AG10803 (cell line): ENCODE results near the gene PSME4.
"Not testable (repeated sequence)": the region's sequence is repeated elsewhere in the genome, so short reads cannot be mapped to it uniquely, and the experiment has no call there.

Experiments
- DNase-seq: peaks from one replicate; pipeline ENCODE4 v3.0.0; 2010; ENCODE audit warnings: low read depth
- H3K4me3 ChIP-seq: 2 replicates; pipeline ENCODE4 v1.5.1; 2011; ENCODE audit warnings: mild to moderate bottlenecking, low read length, control low read depth
- CTCF ChIP-seq: conservative IDR thresholded peaks from 2 replicates; pipeline ENCODE4 v1.5.1; 2011; ENCODE audit warnings: mild to moderate bottlenecking, low read length, control low read depth, inconsistent platforms

Gene PSME4

GRCh38 chr2:53856272-53856671, 114.5 kb downstream of the PSME4 start:
- TF ChIP-seq CTCF: no peak
- no peak for DNase-seq
- no peak overlapping the region for H3K4me3 ChIP-seq

DNA sequence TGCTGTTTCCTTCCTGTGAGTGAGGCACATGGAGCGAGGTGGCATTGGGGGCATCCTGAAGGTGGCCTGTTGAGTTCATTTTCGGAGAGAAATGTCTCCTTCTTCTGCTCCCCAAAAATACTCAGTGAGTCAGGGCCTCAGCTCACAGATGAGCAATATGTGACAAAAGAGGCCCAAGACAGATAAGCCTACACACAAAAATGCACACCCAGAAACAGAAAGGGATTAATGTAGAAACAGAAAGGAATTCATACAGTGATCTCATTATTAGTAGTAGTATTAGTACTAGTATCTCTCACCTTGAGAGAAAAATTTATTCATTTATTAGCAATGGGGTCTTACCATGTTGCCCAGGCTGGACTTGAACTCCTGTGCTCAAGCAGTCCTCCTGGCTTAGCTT, 116.1 kb downstream of the PSME4 start:
- DNase-seq: no peak
- H3K4me3 ChIP-seq: no peak overlapping the region

GRCh38 chr2:53852532-53852931, 118.3 kb downstream of the PSME4 start:
- no peak for DNase-seq
- H3K4me3 ChIP-seq: no peak overlapping the region
- no peak for TF ChIP-seq CTCF

More for the DNA sequence above, 116.1 kb downstream of the PSME4 start:
- TF ChIP-seq CTCF: no peak

DNA sequence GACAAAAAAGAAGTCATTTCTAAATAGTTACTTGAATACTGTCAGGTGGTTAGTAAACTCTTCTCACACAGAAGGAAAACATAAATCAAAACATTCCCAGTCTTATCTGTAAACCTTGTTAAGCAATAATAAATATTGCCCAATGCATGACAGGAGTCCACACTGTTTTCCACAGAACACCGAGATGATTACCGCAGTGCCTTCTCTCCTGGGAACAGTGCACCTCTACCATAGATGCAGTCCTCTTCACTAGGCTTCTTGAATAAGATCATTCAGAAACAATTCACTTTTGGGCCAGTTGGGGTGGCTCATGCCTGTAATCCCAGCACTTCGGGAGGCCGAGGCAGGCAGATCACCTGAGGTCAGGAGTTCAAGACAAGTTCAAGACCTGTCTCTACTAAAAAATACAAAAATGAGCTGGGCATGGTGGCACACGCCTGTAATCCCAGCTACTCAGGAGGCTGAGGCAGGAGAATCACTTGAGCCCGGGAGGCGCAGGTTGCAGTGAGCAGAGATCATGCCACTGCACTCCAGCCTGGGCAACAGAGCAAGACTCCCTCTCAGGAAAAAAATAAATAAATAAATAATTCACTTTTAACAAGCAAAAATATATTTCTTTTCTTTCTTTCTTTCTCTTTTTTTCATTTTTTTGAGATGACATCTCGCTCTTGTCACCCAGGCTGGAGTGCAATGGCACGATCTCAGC, 119.6 kb downstream of the PSME4 start:
- DNase-seq, H3K4me3 ChIP-seq: not testable (repeated sequence)

- no peak for TF ChIP-seq CTCF
These were observed 122.7 kb downstream of the PSME4 start for GRCh38 chr2:53848062-53848461.

DNA sequence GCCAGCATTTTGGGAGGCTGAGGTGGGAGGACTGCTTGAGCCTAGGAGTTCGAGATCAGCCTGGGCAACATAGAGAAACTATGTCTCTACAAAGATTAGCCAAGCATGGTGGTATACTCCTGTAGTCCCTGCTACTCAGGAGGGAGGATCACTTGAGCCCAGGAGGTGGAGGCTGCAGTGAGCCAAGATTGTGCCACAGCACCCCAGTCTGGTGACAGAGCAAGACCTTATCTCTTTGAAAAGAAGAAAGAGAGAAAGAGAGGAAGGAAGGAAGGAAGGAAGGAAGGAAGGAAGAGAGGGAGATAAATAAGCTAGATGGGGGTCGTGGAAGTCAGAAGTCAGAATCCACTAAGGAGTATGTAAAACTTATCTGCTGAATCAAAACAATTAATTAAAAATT, 127.2 kb downstream of the PSME4 start:
- H3K4me3 ChIP-seq: no peak overlapping the region
- TF ChIP-seq CTCF: no peak
- no peak for DNase-seq

More at GRCh38 chr2:53848062-53848461, 122.7 kb downstream of the PSME4 start:
- no peak overlapping the region for H3K4me3 ChIP-seq
- no peak for DNase-seq

DNA sequence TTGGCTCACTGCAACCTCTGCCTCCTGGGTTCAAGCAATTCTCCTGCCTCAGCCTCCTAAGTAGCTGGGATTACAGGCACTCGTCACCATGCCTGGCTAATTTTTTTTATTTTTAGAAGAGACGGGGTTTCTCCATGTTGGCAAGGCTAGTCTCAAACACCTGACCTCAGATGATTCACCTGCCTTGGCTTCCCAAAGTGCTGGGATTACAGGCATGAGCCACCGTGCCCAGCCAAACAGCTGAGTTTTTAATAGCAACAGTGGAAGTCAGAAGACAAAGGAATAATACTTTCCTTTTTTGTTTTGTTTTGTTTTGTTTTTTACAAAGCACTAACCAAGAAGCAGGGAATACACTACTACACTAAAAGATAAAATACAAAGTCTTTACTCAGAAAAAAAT, 127.9 kb downstream of the PSME4 start:
- TF ChIP-seq CTCF: no peak
- DNase-seq: no peak
- no peak overlapping the region for H3K4me3 ChIP-seq

GRCh38 chr2:53841651-53842050, 129.1 kb downstream of the PSME4 start:
- H3K4me3 ChIP-seq, DNase-seq: not testable (repeated sequence)
